Fibroblast of lung (primary cell): ENCODE results near the gene HSPB9.

Experiments
- CTCF ChIP-seq, 2 donors: IDR thresholded peaks in 1 of 2; conservative IDR thresholded peaks in 1 of 2; 1 replicate in 1 of 2; 2 replicates in 1 of 2; pipeline ENCODE4 v1.5.1; 2011 to 2012; ENCODE audit warnings: low read length in 2 of 2, control low read depth in 1 of 2, inconsistent platforms in 1 of 2, low read depth in 1 of 2, mild to moderate bottlenecking in 1 of 2
- EZH2 ChIP-seq: IDR thresholded peaks from 2 replicates; pipeline ENCODE4 v1.5.1; 2012; ENCODE audit warnings: low read length, control low read depth, mild to moderate bottlenecking; ENCODE audit errors: missing control alignments

GRCh38 chr17:42113293-42114069 lies 9.1 kb upstream of the HSPB9 start:
- TF ChIP-seq CTCF (conservative IDR thresholded peaks at IDR 0.05 in 1 of 2, IDR thresholded peaks at IDR 0.05 in 1 of 2; ENCODE audit: low read depth in 1 of 2, low read length in 2 of 2) (no peak), EZH2 (no peak)
